Naive thymus-derived CD8-positive, alpha-beta T cell (primary cell): Measurements from ENCODE around the gene PHF21A. TPM values are rescaled to one million over a fixed set of nuclear protein-coding genes. Genes with fewer than 3 reads are reported as not detected.

Source experiments
- ATAC-seq, 2 donors: fragments of 150-1000 bp; cut with Tn5 transposase in 1 of 2; sonication (Bioruptor Pico), chemical (Tn5 transposase) in 1 of 2; 1 replicate in 1 of 2; 2 replicates in 1 of 2; pipeline ENCODE4 v1.10.0; 2021; ENCODE audit warnings: mild to moderate bottlenecking in 2 of 2, moderate library complexity in 2 of 2
- POLR2A ChIA-PET: fragments of 350-600 bp; sonication (Branson Sonifier 250); formaldehyde crosslinking; loops from one replicate; lab custom pipeline; 2021; ENCODE audit warnings: antibody characterized with exemption; lab: Charles Lee
- DNase-seq, 10 donors: peaks; one replicate each; pipeline versions ENCODE4 v3.0.0 to v3.0.0-alpha.2; 2020 to 2022
- H3K27ac Mint-ChIP-seq, 10 donors: one replicate each; pipeline ENCODE4 v1.8.0; 2020 to 2022; ENCODE audit warnings: mild to moderate bottlenecking in 10 of 10, mixed read lengths in 10 of 10, moderate library complexity in 4 of 10, inconsistent platforms in 1 of 10
- H3K27me3 Mint-ChIP-seq, 5 donors: one replicate each; pipeline ENCODE4 v1.8.0; 2021 to 2022; ENCODE audit warnings: mixed read lengths in 5 of 5
- H3K36me3 Mint-ChIP-seq, 3 donors: one replicate each; pipeline ENCODE4 v1.8.0; 2020 to 2022; ENCODE audit warnings: mixed read lengths in 3 of 3, mild to moderate bottlenecking in 2 of 3, inconsistent platforms in 1 of 3
- H3K4me1 Mint-ChIP-seq, 4 donors: one replicate each; pipeline ENCODE4 v1.8.0; 2021 to 2022; ENCODE audit warnings: mixed read lengths in 4 of 4
- H3K4me3 Mint-ChIP-seq, 10 donors: one replicate each; pipeline ENCODE4 v1.8.0; 2020 to 2022; ENCODE audit warnings: mild to moderate bottlenecking in 10 of 10, mixed read lengths in 10 of 10, moderate library complexity in 6 of 10, inconsistent platforms in 1 of 10
- H3K9me3 Mint-ChIP-seq, 9 donors: one replicate each; pipeline ENCODE4 v1.8.0; 2020 to 2022; ENCODE audit warnings: mixed read lengths in 9 of 9, mild to moderate bottlenecking in 3 of 9, inconsistent platforms in 1 of 9, moderate library complexity in 1 of 9
- polyA plus RNA-seq, 3 donors: library from polyadenylated mRNA; unstranded; fragments of 300-500 nt; fragmentation: Illumina TruSeq; gene quantifications; one replicate each; pipeline ENCODE4 v1.2.3, GENCODE V29; 2021
- total RNA-seq, 8 experiments: library from RNA in 2 of 8; stranded (reverse) in 2 of 8; gene quantifications; one replicate each; pipeline ENCODE4 v1.2.3 and lab custom pipeline; 2021 to 2026

The PHF21A gene
- total and polyA plus RNA-seq, 5 experiments from 2014 or later, result 4.9 to 60.7 (median 9.2) TPM

- POLR2A ChIA-PET, result no interaction called here
- Mint-ChIP-seq H3K9me3 (no peaks in the 10 kb centered on the region), H3K27ac (peak overlapping the region in 1 of 10 donors; percentile 6), H3K4me1 (peaks cover 0 to 2% (median under 1%) of the 10 kb centered on the region in 4 donors), H3K36me3 (peaks cover 0 to 85% (median 25%) of the 10 kb centered on the region in 3 donors), H3K4me3 (no peak overlapping the region), H3K27me3 (no peaks in the 10 kb centered on the region)
- DNase-seq (no peak), ATAC-seq (no peak)
Observed at GRCh38 chr11:45949992-45950407, 171.3 kb downstream of the PHF21A start.

- no peaks in the 10 kb centered on the region for H3K9me3 Mint-ChIP-seq
- peaks cover 0 to 2% (median under 1%) of the 10 kb centered on the region in 4 donors for H3K4me1 Mint-ChIP-seq
- H3K27me3 Mint-ChIP-seq, result no peaks in the 10 kb centered on the region
- no peak overlapping the region for H3K4me3 Mint-ChIP-seq
- H3K27ac Mint-ChIP-seq, result no peak overlapping the region
- H3K36me3 Mint-ChIP-seq, result peaks cover 0 to 92% (median 27%) of the 10 kb centered on the region in 3 donors
- POLR2A ChIA-PET, result no interaction called here
- ATAC-seq, result no peak
- DNase-seq, result no peak
Observed at GRCh38 chr11:45948356-45948755, 172.9 kb downstream of the PHF21A start.

GRCh38 chr11:45947885-45948284, 173.4 kb downstream of the PHF21A start:
- Mint-ChIP-seq H3K27me3 (no peaks in the 10 kb centered on the region), H3K4me3 (no peak overlapping the region), H3K9me3 (no peaks in the 10 kb centered on the region), H3K36me3 (peaks cover 0 to 92% (median 23%) of the 10 kb centered on the region in 3 donors), H3K27ac (peak overlapping the region in 1 of 10 donors; percentile 25), H3K4me1 (peaks cover 0 to 2% (median 0%) of the 10 kb centered on the region in 4 donors)
- POLR2A ChIA-PET, result no interaction called here
- ATAC-seq (no peak), DNase-seq (no peak)

GRCh38 chr11:45945397-45945999, 175.8 kb downstream of the PHF21A start:
- peak overlapping the region in 1 of 10 donors; percentile 54 for H3K27ac Mint-ChIP-seq
- ATAC-seq (no peak), DNase-seq (no peak)
- H3K4me1 Mint-ChIP-seq, result peaks cover 0 to 2% (median 0%) of the 10 kb centered on the region in 4 donors
- H3K27me3 Mint-ChIP-seq, result no peaks in the 10 kb centered on the region
- POLR2A ChIA-PET, result no interaction called here
- no peak overlapping the region for H3K4me3 Mint-ChIP-seq
- H3K36me3 Mint-ChIP-seq, result peaks cover 0 to 87% (median 29%) of the 10 kb centered on the region in 3 donors
- H3K9me3 Mint-ChIP-seq, result no peaks in the 10 kb centered on the region

DNA sequence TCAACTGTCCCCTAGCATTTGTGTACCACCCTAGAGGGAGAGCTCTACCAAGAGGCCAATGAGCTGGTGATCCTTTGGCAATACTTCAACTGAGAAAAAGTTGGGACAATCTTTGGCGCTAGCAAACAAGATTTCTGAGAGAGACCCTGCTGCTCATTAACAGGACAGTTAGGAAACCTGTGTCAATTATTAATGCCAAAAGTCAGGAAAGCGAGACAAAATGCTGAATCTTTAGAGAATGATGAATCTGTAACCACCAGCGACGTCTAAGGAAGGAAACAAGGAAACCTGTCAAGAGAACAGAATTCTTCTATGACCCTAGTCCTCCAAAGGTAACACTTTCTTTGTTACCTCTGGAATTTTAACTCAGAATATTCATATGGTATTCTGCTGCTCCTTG, 178.9 kb downstream of the PHF21A start:
- Mint-ChIP-seq H3K27ac (no peak overlapping the region), H3K36me3 (peaks cover 0 to 67% (median 21%) of the 10 kb centered on the region in 3 donors), H3K9me3 (no peaks in the 10 kb centered on the region), H3K27me3 (no peaks in the 10 kb centered on the region), H3K4me3 (no peak overlapping the region), H3K4me1 (peaks cover 0 to 10% (median under 1%) of the 10 kb centered on the region in 4 donors)
- POLR2A ChIA-PET, result interaction anchor here (0.5 kb wide), 1 partner anchor 15 kb away, joined by 3 read pairs; no protein-coding TSS in a partner anchor
- ATAC-seq, result no peak
- DNase-seq, result no peak

DNA sequence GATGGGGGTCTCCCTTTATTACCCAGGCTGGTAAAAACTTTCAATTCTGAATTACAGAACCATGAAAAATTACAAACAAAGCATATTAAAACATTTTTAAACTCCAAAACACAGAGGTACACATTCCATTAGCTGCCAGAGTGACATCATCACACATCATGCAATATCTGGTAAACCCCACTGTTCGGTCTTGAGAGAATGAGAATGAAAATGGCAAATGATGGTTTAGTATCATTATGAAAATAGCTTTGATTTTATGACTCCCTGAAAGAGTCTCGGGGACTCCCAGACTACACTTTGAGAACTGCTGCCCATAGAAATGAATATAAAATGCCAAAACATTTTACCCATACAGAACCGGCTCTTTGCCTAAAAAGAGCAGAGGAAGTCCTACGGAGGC, 180.0 kb downstream of the PHF21A start:
- peaks cover 0 to 65% (median 25%) of the 10 kb centered on the region in 3 donors for H3K36me3 Mint-ChIP-seq
- no peaks in the 10 kb centered on the region for H3K9me3 Mint-ChIP-seq
- no peak overlapping the region for H3K27ac Mint-ChIP-seq
- POLR2A ChIA-PET, result no interaction called here
- DNase-seq, result no peak
- H3K4me1 Mint-ChIP-seq, result peaks cover 0 to 16% (median under 1%) of the 10 kb centered on the region in 4 donors
- no peak for ATAC-seq
- no peak overlapping the region for H3K4me3 Mint-ChIP-seq
- no peaks in the 10 kb centered on the region for H3K27me3 Mint-ChIP-seq

DNA sequence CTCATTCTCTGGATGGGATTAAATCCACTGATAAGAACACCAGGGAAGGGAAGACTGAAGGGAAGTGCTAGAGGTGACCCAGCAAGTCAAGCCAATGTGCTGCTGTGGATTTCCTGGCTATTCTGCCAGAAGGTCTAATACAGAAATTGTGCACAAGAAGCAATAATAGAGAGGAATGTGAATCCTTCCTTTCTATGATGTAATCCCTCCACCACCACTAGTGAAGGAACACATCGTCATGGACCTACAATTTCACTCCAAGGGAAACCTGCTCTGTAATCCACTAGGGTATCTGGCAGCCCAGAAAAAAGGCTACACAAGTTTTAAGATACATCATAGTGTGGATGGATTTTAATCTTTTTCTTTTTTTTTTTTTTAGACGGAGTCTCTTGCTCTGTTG, 181.4 kb downstream of the PHF21A start:
- ATAC-seq, result no peak
- Mint-ChIP-seq H3K27me3 (no peaks in the 10 kb centered on the region), H3K36me3 (peaks cover 0 to 63% (median 13%) of the 10 kb centered on the region in 3 donors), H3K4me1 (peaks cover 0 to 25% (median 0%) of the 10 kb centered on the region in 4 donors), H3K27ac (peak overlapping the region in 1 of 10 donors; percentile 14), H3K4me3 (no peak overlapping the region), H3K9me3 (no peaks in the 10 kb centered on the region)
- DNase-seq, result no peak
- POLR2A ChIA-PET, result interaction anchor here (0.6 kb wide), 2 partner anchors 77 to 566 kb away, joined by 3 read pairs; no protein-coding TSS in a partner anchor

DNA sequence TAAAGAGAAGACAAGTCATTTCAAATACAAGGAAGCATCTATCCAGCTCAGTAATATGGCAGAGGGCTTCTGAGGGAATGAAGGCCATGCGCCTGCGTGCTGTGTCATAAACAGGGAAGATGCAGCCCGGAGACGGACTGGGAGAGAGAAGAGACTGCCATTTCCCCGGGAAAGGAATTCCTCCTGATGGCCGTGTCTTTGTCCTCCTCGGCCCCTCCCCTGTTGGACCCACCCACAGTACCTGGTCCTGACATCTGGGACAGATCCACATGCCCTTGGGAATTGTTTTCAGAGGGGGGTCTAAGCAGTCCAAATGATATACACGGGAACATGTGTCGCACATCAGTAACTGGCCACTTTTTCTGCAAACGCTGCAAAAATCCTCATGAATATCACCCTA, 183.3 kb downstream of the PHF21A start:
- Mint-ChIP-seq H3K36me3 (peaks cover 0 to 63% (median 17%) of the 10 kb centered on the region in 3 donors), H3K27me3 (no peaks in the 10 kb centered on the region), H3K4me3 (no peak overlapping the region), H3K4me1 (peaks cover 0 to 38% (median 0%) of the 10 kb centered on the region in 4 donors), H3K27ac (peak overlapping the region in 2 of 10 donors; percentile 3 to 45), H3K9me3 (no peaks in the 10 kb centered on the region)
- ATAC-seq (no peak), DNase-seq (no peak)
- POLR2A ChIA-PET, result no interaction called here

- Mint-ChIP-seq H3K4me3 (peak overlapping the region in 1 of 10 donors; percentile 52), H3K27me3 (no peaks in the 10 kb centered on the region), H3K27ac (peak overlapping the region in 3 of 10 donors; percentile 36 to 65 (median 40)), H3K36me3 (peaks cover 0 to 61% (median 10%) of the 10 kb centered on the region in 3 donors), H3K4me1 (peaks cover under 1 to 41% (median 2%) of the 10 kb centered on the region in 4 donors), H3K9me3 (no peaks in the 10 kb centered on the region)
- POLR2A ChIA-PET, result no interaction called here
- ATAC-seq (no peak), DNase-seq (no peak)
Observed at GRCh38 chr11:45936511-45937054, 184.7 kb downstream of the PHF21A start.

GRCh38 chr11:45935349-45936064, 185.7 kb downstream of the PHF21A start:
- ATAC-seq, result no peak
- no peak for DNase-seq
- H3K4me1 Mint-ChIP-seq, result peaks cover 4 to 52% (median 12%) of the 10 kb centered on the region in 4 donors
- POLR2A ChIA-PET, result no interaction called here
- peak overlapping the region in 2 of 10 donors; percentile 29 to 32 for H3K27ac Mint-ChIP-seq
- no peak overlapping the region for H3K4me3 Mint-ChIP-seq
- no peaks in the 10 kb centered on the region for H3K27me3 Mint-ChIP-seq
- H3K9me3 Mint-ChIP-seq, result no peaks in the 10 kb centered on the region
- peaks cover 0 to 60% (median 10%) of the 10 kb centered on the region in 3 donors for H3K36me3 Mint-ChIP-seq

GRCh38 chr11:45934580-45935318, 186.5 kb downstream of the PHF21A start:
- DNase-seq (peak in 1 of 10 donors; percentile 52), ATAC-seq (no peak)
- POLR2A ChIA-PET, result interaction anchor here (1.6 kb wide), 1 partner anchor 17 kb away, joined by 3 read pairs; the partner anchor contains the start of gene PEX16
- Mint-ChIP-seq H3K4me1 (peaks cover 11 to 59% (median 20%) of the 10 kb centered on the region in 4 donors), H3K27ac (peak overlapping the region in 1 of 10 donors; percentile 32), H3K36me3 (peaks cover 0 to 60% (median 10%) of the 10 kb centered on the region in 3 donors), H3K4me3 (no peak overlapping the region), H3K9me3 (no peaks in the 10 kb centered on the region), H3K27me3 (no peaks in the 10 kb centered on the region)
